ENCODE results near the gene PLOD1. TPM values are rescaled to one million over a fixed set of nuclear protein-coding genes. Genes with fewer than 3 reads are reported as not detected.
A peak's percentile ranks its signal among the peaks of the same experiment; 100 is the strongest.
"Not testable (repeated sequence)": the region's sequence is repeated elsewhere in the genome, so short reads cannot be mapped to it uniquely, and the experiment has no call there.

The PLOD1 gene
- total and polyA plus RNA-seq, 4 donors = 48.0 to 82.9 (median 63.9) TPM

DNA sequence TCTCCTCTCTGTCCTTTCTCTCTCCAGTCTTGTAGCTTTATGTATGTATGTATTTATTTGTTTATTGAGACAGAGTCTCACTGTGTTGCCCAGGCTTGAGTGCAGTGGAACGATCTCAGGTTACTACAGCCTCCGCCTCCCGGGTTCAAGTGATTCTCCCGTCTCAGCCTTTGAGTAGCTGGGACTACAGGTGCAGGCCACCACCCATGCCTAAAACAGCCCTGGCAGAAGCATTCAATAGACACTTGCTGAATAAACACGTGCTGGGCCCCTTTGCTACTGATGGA lies 10.7 kb upstream of the PLOD1 start:
- Histone ChIP-seq H3K4me3 (ENCODE audit: low read depth in 1 of 3, low read length in 3 of 3) (peak overlapping the region in 1 of 3 donors; percentile 83), H3K27me3 (ENCODE audit: control insufficient read depth in 4 of 4, insufficient read depth in 4 of 4, low read length in 3 of 4) (no peaks in the 10 kb centered on the region), H3K9me3 (ENCODE audit: control insufficient read depth in 4 of 4, low read length in 3 of 4) (no peaks in the 10 kb centered on the region), H3K27ac (ENCODE audit: low read depth in 1 of 2, low read length in 2 of 2) (peak overlapping the region in 1 of 2 donors; percentile 43), H3K9ac (ENCODE audit: low read depth in 1 of 2, low read length in 2 of 2) (no peak overlapping the region), H3K4me1 (ENCODE audit: control insufficient read depth in 4 of 4, insufficient read depth in 4 of 4, low read length in 3 of 4) (peaks cover 3 to 61% (median 51%) of the 10 kb centered on the region in 4 donors), H3K36me3 (ENCODE audit: control insufficient read depth in 4 of 4, insufficient read depth in 3 of 4, low read depth in 1 of 4, low read length in 3 of 4) (peaks cover 5 to 24% (median 9%) of the 10 kb centered on the region in 4 donors)
- DNase-seq (ENCODE audit: low spot score) = no peak
- WGBS = 43% methylated on average over 5 of the region's 5 CpGs
- TF ChIP-seq HNF4A (conservative IDR thresholded peaks at IDR 0.05) = no peak
- TF ChIP-seq, protein P1, sequence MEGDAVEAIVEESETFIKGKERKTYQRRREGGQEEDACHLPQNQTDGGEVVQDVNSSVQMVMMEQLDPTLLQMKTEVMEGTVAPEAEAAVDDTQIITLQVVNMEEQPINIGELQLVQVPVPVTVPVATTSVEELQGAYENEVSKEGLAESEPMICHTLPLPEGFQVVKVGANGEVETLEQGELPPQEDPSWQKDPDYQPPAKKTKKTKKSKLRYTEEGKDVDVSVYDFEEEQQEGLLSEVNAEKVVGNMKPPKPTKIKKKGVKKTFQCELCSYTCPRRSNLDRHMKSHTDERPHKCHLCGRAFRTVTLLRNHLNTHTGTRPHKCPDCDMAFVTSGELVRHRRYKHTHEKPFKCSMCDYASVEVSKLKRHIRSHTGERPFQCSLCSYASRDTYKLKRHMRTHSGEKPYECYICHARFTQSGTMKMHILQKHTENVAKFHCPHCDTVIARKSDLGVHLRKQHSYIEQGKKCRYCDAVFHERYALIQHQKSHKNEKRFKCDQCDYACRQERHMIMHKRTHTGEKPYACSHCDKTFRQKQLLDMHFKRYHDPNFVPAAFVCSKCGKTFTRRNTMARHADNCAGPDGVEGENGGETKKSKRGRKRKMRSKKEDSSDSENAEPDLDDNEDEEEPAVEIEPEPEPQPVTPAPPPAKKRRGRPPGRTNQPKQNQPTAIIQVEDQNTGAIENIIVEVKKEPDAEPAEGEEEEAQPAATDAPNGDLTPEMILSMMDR (IDR thresholded peaks at IDR 0.05; ENCODE audit: low read depth, low read length, missing input control) = no peak
- TF ChIP-seq YY1 (IDR thresholded peaks at IDR 0.05) = no peak
- TF ChIP-seq EGR1 (IDR thresholded peaks at IDR 0.05; ENCODE audit: low read depth in 2 of 2) = no peak
- TF ChIP-seq, protein P2, sequence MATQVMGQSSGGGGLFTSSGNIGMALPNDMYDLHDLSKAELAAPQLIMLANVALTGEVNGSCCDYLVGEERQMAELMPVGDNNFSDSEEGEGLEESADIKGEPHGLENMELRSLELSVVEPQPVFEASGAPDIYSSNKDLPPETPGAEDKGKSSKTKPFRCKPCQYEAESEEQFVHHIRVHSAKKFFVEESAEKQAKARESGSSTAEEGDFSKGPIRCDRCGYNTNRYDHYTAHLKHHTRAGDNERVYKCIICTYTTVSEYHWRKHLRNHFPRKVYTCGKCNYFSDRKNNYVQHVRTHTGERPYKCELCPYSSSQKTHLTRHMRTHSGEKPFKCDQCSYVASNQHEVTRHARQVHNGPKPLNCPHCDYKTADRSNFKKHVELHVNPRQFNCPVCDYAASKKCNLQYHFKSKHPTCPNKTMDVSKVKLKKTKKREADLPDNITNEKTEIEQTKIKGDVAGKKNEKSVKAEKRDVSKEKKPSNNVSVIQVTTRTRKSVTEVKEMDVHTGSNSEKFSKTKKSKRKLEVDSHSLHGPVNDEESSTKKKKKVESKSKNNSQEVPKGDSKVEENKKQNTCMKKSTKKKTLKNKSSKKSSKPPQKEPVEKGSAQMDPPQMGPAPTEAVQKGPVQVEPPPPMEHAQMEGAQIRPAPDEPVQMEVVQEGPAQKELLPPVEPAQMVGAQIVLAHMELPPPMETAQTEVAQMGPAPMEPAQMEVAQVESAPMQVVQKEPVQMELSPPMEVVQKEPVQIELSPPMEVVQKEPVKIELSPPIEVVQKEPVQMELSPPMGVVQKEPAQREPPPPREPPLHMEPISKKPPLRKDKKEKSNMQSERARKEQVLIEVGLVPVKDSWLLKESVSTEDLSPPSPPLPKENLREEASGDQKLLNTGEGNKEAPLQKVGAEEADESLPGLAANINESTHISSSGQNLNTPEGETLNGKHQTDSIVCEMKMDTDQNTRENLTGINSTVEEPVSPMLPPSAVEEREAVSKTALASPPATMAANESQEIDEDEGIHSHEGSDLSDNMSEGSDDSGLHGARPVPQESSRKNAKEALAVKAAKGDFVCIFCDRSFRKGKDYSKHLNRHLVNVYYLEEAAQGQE (IDR thresholded peaks at IDR 0.05) = no peak
- no peak for TF ChIP-seq FOXA1 (IDR thresholded peaks at IDR 0.05)
- no peak for TF ChIP-seq JUND (IDR thresholded peaks at IDR 0.05)
- TF ChIP-seq, protein P3, sequence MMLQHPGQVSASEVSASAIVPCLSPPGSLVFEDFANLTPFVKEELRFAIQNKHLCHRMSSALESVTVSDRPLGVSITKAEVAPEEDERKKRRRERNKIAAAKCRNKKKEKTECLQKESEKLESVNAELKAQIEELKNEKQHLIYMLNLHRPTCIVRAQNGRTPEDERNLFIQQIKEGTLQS (IDR thresholded peaks at IDR 0.05) = no peak

DNA sequence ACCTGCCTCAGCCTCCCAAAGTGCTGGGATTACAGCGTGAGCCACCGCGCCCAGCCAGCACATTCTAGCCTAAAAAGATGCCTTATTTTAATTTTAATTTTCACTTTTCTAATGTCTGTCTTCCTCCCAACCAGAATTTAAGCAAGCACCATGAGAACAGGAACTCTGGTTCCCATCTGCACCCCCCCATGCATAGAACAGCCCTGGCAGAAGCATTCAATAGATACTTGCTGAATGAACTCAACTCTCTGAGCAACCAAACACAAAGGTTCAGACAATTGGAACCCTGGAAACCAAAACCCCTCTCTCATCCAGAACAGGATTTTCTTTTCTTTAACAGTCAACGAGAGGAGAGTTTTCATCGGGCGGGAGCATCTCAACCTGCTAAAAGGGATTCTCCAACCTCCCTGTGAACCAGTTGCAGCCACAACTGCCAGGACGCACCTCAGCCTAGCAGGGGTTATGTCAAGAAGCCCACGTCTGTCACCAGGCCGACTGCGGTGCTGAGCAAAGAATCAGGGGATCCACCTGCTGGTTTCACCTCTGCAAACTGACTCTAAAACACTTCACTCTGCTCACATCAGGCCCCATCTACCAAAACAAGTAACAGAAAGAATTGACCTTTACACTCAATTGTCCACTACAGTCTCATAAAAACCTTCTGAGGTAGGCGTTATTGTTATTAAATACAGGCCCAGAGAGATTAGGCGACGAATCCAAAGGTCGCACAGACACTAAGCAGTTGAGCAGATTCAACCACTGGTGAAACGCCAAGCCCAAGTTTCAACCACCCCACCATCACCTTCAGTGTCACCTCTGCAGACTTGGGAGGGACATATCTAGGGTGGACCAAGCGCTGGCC lies 10.0 kb upstream of the PLOD1 start:
- Histone ChIP-seq H3K9ac (ENCODE audit: low read depth in 1 of 2, low read length in 2 of 2) (peak overlapping the region; percentile 37 to 56), H3K36me3 (ENCODE audit: control insufficient read depth in 4 of 4, insufficient read depth in 3 of 4, low read depth in 1 of 4, low read length in 3 of 4) (peaks cover 1 to 20% (median 7%) of the 10 kb centered on the region in 4 donors), H3K4me3 (ENCODE audit: low read depth in 1 of 3, low read length in 3 of 3) (peak overlapping the region; percentile 43 to 83 (median 57)), H3K27ac (ENCODE audit: low read depth in 1 of 2, low read length in 2 of 2) (peak overlapping the region in 1 of 2 donors; percentile 37), H3K27me3 (ENCODE audit: control insufficient read depth in 4 of 4, insufficient read depth in 4 of 4, low read length in 3 of 4) (no peaks in the 10 kb centered on the region), H3K9me3 (ENCODE audit: control insufficient read depth in 4 of 4, low read length in 3 of 4) (no peaks in the 10 kb centered on the region), H3K4me1 (ENCODE audit: control insufficient read depth in 4 of 4, insufficient read depth in 4 of 4, low read length in 3 of 4) (peaks cover 3 to 63% (median 52%) of the 10 kb centered on the region in 4 donors)
- DNase-seq (ENCODE audit: low spot score) = no peak
- TF ChIP-seq HNF4A (conservative IDR thresholded peaks at IDR 0.05) (peak; percentile 6 to 14), FOXA2 (IDR thresholded peaks at IDR 0.05) (no peak)
- 34% methylated on average over 16 of the region's 16 CpGs for WGBS

DNA sequence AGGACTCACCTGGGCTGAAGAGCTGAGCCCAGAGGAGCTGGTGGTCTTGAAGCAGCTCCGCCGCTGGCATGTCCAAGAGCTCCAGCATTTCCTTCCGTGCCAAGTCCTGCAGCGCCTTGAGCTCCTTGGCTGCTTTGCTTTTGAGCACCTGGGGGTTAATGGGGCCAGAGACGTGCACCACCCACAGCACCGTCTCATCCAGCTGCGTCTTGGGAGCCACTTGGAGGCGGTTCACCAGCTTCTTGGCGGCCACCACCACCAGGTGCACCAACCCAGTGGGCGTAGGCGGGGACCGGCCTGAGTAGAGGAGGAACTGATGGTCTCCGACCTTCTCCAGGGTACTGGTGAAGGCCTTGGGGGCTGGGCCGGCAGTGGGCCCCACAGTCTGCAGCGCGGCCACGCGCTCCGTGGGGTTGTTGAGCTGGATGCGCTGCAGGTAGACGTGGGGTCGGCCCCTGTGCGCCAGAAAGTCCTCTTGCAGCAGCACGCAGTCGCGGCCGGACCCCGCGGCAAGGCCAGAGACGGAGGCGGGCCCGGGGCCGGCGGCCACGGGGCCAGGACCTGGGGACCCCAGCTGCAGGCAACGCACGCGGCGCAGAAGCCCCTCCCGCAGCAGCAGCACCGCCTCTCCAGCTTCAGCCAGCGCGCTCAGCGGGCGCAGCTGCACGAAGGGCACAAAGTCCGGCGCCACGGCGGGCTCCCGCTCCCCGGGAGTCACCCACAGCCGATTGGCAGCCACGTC lies 9.2 kb upstream of the PLOD1 start:
- peak overlapping the region in 1 of 2 donors; percentile 37 for H3K9ac ChIP-seq (ENCODE audit: low read depth in 1 of 2, low read length in 2 of 2)
- peak overlapping the region in 1 of 2 donors; percentile 37 for H3K27ac ChIP-seq (ENCODE audit: low read depth in 1 of 2, low read length in 2 of 2)
- peak overlapping the region; percentile 13 to 83 (median 57) for H3K4me3 ChIP-seq (ENCODE audit: low read depth in 1 of 3, low read length in 3 of 3)
- WGBS = 4% methylated on average over 40 of the region's 54 CpGs
- H3K36me3 ChIP-seq (ENCODE audit: control insufficient read depth in 4 of 4, insufficient read depth in 3 of 4, low read depth in 1 of 4, low read length in 3 of 4) = peaks cover 0 to 15% (median 7%) of the 10 kb centered on the region in 4 donors
- H3K4me1 ChIP-seq (ENCODE audit: control insufficient read depth in 4 of 4, insufficient read depth in 4 of 4, low read length in 3 of 4) = peaks cover 3 to 66% (median 53%) of the 10 kb centered on the region in 4 donors
- not testable (repeated sequence) for H3K9me3 ChIP-seq (ENCODE audit: control insufficient read depth in 4 of 4, low read length in 3 of 4); H3K27me3 ChIP-seq (ENCODE audit: control insufficient read depth in 4 of 4, insufficient read depth in 4 of 4, low read length in 3 of 4); DNase-seq (ENCODE audit: low spot score)
